Stimulated activated CD8-positive, alpha-beta memory T cell treated with anti-CD3 and anti-CD28 coated beads, Interleukin-15, amount 100 ng/mL, for 24 hours (primary cell): Measurements from ENCODE around the gene TBXAS1.

Experiments
- DNase-seq: peaks from one replicate; pipeline ENCODE4 v3.0.0-alpha.2; 2020; ENCODE audit warnings: low read depth

TBXAS1 gene

GRCh38 chr7:139948587-139949335 is 119.7 kb downstream of the TBXAS1 start:
- no peak for DNase-seq

GRCh38 chr7:139949629-139950028 is 120.6 kb downstream of the TBXAS1 start:
- no peak for DNase-seq

- DNase-seq, result no peak
These were observed 121.9 kb downstream of the TBXAS1 start for GRCh38 chr7:139950881-139951525.

GRCh38 chr7:139953229-139953628 is 124.2 kb downstream of the TBXAS1 start:
- no peak for DNase-seq

- no peak for DNase-seq
These were observed 126.2 kb downstream of the TBXAS1 start for GRCh38 chr7:139955109-139955820.

- DNase-seq, result no peak
These were observed 129.7 kb downstream of the TBXAS1 start for GRCh38 chr7:139958599-139959284.

GRCh38 chr7:139959285-139959628 is 130.2 kb downstream of the TBXAS1 start:
- no peak for DNase-seq

- no peak for DNase-seq
These were observed 130.7 kb downstream of the TBXAS1 start for GRCh38 chr7:139959718-139960117.

GRCh38 chr7:139960157-139960556 is 131.1 kb downstream of the TBXAS1 start:
- no peak for DNase-seq

GRCh38 chr7:139965942-139966628 is 137.0 kb downstream of the TBXAS1 start:
- no peak for DNase-seq

GRCh38 chr7:139966949-139967348 is 137.9 kb downstream of the TBXAS1 start:
- DNase-seq, result no peak

- no peak for DNase-seq
These were observed 139.9 kb downstream of the TBXAS1 start for GRCh38 chr7:139968931-139969330.

GRCh38 chr7:139972029-139972428 is 143.0 kb downstream of the TBXAS1 start:
- no peak for DNase-seq

GRCh38 chr7:139973101-139974050 is 144.3 kb downstream of the TBXAS1 start:
- no peak for DNase-seq

- DNase-seq, result no peak
These were observed 145.2 kb downstream of the TBXAS1 start for GRCh38 chr7:139974179-139974811.

- DNase-seq, result no peak
These were observed 147.2 kb downstream of the TBXAS1 start for GRCh38 chr7:139976055-139976837.

- no peak for DNase-seq
These were observed 148.0 kb downstream of the TBXAS1 start for GRCh38 chr7:139976838-139977656.

- no peak for DNase-seq
These were observed 152.4 kb downstream of the TBXAS1 start for GRCh38 chr7:139981511-139981895.
